Activated T-helper 1 cell treated with Interleukin-2 at 50 U/mL for 16 hours (primary cell): Measurements from ENCODE around the gene MMP25.
"Not testable (repeated sequence)": the region's sequence is repeated elsewhere in the genome, so short reads cannot be mapped to it uniquely, and the experiment has no call there.

ENCODE experiments used
- DNase-seq: peaks from one replicate; pipeline ENCODE4 v3.0.0-alpha.2; 2020; ENCODE audit warnings: low read depth

The MMP25 gene

GRCh38 chr16:3073448-3073847 lies 27.1 kb downstream of the MMP25 start:
- no peak for DNase-seq

GRCh38 chr16:3074860-3075522 lies 28.6 kb downstream of the MMP25 start:
- peak; percentile 78 for DNase-seq

DNA sequence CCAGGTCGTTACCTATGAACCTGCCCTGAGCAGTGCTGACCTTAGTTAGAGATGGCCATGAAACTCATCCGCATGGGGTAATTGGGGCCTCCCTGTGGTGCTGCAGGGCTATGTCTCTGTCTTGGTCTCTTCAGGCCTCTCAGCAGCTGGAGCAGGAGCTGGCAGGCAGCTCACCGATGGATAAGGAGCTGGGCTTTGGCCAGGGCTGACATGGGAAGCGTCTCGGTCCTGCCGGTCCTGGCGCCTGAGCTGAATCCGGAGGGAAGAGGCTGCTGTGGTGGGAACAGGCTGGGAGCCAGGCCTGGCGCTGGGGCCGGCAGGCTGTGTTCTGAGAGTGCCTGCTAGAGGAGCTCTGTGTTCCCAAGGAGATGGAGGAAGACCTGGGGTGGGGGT lies 29.2 kb downstream of the MMP25 start:
- no peak for DNase-seq

DNA sequence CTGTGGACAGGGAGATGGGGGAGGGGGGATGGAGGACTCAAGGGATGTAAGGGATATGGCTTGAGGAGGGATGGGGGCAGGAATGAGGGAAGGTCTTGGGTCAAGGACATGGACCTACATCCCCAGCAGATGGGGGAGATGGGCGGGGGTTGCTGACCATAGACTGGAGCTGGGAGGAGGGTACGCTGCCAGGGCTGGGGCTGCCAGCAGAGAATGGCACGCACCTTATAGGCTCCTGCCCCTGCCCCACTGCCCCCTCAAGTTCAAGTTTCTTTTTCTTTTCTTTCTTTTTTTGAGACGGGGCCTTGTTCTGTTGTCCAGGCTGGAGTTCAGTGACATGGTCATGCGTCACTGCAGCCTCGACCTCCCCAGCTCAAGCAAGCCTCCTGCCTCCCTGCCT lies 29.6 kb downstream of the MMP25 start:
- not testable (repeated sequence) for DNase-seq

- no peak for DNase-seq
These were observed 30.2 kb downstream of the MMP25 start for GRCh38 chr16:3076577-3076976.

DNA sequence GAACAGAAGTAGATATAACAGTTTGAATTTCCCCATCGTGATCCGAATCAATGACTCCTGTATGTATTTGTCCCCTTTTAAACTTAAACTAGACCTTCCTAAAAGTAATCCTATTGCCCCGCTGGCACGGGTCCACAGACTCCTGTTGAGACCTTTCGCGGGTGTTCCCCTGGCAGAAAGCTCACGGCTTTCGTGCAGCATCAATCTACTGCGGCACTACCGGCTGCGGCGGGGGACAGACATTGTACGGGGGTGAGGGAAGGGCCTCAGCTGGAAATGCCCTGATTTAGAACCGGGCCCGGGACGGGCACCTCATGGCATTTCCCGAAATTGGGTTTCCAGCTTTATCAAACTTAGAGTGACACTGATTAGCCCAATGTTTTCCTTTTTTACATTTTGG lies 33.7 kb downstream of the MMP25 start:
- DNase-seq: no peak

DNA sequence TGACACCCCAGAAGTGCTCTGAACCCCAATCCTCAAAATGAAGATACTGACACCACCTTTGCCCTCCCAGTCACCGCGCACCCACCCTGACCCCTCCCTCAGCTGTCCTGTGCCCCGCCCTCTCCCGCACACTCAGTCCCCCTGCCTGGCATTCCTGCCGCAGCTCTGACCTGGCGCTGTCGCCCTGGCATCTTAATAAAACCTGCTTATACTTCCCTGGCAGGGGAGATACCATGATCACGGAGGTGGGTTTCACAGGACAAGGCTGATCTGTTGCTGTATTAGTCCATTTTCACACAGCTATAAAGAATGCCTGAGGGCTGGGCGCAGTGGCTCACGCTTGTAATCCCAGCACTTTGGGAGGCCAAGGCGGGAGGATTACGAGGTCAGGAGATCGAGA lies 35.6 kb downstream of the MMP25 start:
- DNase-seq: not testable (repeated sequence)

- not testable (repeated sequence) for DNase-seq
These were observed 37.0 kb downstream of the MMP25 start for GRCh38 chr16:3083408-3083807.

DNA sequence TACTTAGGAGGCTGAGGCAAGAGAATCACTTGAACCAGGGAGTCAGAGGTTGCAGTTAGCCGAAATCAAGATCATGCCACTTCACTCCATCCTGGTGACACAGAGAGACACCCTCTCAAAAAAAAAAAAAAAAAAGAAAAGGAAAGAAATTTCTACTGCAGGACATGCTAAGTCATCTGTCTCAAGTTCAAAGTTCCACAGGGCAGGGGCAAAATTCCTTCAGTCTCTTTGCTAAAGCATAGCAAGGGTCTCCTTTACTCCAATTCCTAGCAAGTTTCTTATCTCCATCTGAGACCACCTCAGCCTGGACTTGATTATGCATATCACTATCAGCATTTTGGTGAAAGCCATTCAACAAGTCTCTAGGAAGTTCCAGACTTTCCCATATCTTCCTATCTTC lies 38.1 kb downstream of the MMP25 start:
- DNase-seq: no peak

DNA sequence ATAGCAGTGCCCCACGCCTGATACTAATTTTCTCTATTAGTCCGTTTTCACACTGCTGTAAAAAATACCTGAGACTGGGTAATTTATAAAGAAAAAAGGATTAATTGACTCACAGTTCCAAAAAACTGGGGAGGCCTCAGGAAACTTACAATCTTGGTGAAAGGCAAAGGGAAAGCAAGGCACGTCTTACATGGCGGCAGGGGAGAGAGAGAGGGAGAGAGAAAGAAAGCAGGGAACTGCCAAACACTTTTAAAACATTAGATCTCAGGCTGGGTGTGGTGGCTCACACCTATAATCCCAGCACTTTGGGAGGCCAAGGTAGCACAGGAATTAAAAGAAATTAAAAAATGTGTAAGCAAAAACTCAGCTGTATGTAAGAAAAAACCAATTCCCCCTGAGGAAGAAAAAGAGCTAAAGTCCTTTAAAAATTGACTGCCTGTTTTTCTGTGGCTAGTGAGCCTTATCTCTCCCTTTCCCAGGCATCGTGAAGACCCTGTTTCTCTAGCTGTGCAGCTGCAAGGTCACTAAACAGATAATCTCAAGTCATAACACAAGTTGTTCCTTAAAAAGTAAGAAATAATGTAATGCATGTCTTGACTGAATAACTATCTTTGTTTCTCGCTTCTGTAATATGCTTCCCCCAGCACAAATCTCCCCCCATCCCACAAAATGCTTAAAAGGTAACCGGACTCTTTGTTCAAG lies 38.8 kb downstream of the MMP25 start:
- DNase-seq: no peak

DNA sequence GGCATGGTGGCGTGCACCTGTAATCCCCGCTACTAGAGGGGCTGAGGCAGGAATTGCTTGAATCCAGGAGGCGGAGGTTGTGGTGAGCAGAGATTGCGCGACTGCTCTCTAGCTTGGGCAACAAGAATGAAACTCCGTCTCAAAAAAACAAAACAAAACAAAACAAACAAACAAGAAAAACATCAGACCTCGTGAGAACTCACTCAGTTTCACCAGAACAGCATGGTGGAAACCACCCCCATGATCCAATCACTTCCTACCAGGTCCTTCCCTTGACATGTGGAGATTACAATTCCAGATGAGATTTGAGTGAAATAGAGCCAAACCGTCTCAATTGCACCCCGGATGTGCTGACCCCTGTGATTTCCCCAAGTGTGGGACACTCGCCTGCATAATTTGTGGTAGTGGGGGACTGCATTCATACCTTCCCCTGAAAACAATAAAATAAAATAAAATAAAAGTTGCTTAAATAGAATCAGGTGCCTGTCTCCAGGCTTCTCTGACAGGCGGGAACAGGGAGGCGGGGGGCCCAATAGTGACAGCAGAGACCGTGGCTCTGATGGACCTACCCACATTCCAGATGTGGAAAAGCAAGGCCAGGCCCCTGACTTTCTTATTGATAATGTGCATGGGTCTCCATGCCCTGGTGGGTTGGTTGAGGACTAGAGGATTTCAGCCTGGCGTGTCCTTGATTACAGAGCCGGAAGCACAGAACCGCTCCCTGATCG lies 39.7 kb downstream of the MMP25 start:
- DNase-seq: no peak

GRCh38 chr16:3086596-3087242 lies 40.4 kb downstream of the MMP25 start:
- no peak for DNase-seq

DNA sequence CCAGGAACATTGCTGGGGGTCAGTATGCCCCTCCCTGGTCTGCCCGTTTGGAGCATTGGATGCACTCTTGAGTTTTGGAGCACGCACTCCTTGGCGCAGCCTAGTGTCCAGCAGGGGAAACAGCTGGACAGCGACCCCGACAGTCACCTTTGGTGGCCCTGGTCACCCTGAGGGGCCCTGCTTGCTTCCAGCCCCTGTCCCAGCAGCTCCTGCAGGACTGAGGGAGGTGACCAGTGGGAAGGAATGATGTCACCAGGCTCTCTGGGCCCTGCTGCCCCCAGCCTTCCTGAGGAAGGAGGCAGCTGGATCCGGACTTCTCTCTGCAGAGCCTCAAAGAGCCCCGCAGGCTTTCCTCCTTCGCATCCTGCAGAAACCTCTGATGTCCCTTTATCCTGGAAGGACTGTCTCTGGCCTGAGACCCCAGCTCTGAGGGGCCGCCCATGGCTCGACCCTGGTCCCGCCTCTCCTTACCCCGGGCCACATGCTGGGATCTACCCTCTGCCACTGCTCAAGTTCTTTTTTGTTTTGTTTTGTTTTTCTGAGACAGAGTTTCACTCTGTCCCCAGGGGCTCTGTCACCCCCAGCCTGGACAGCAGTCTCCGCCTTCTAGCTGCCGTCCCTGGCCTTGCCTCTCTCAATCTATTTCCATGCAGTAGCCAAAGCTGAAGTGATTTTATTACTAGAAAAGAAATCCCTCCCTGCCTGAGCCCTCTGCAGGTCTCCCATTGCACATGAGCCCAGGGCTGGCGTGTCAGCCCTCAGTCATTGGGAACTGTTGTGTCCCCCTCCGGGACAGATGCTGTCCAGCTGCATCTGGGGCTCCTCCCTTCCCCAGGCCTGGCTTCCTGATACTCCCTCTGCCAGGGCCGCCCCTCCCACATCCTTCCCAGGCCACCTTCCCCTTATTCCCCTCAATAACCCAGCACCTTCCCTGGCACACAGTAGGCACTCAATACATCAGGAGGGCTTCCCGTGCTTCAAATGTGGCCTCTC lies 41.2 kb downstream of the MMP25 start:
- no peak for DNase-seq

GRCh38 chr16:3088450-3088849 lies 42.1 kb downstream of the MMP25 start:
- DNase-seq: no peak

GRCh38 chr16:3088925-3089716 lies 42.8 kb downstream of the MMP25 start:
- DNase-seq: no peak

- no peak for DNase-seq
These were observed 43.6 kb downstream of the MMP25 start for GRCh38 chr16:3089717-3090592.

DNA sequence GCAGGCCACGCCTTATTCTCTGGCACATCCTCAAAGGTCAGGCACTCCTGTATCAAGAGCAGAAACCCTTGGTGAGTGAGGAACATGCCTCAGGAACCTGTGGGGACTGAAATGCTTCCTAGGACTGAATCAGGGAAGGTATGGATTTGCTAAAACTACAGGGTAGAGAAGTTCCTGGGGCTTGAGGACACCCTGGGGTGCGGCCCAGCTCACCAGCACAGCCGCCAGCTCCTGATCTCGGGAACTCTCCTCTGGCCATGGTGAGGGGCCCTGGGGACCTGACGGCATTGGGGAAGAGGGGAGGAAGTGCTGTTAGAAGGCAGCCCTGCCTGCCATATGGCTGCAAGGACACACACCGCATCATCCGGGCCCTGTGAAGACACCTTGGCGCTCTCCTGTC lies 45.2 kb downstream of the MMP25 start:
- no peak for DNase-seq

- no peak for DNase-seq
These were observed 46.2 kb downstream of the MMP25 start for GRCh38 chr16:3092501-3092941.

DNA sequence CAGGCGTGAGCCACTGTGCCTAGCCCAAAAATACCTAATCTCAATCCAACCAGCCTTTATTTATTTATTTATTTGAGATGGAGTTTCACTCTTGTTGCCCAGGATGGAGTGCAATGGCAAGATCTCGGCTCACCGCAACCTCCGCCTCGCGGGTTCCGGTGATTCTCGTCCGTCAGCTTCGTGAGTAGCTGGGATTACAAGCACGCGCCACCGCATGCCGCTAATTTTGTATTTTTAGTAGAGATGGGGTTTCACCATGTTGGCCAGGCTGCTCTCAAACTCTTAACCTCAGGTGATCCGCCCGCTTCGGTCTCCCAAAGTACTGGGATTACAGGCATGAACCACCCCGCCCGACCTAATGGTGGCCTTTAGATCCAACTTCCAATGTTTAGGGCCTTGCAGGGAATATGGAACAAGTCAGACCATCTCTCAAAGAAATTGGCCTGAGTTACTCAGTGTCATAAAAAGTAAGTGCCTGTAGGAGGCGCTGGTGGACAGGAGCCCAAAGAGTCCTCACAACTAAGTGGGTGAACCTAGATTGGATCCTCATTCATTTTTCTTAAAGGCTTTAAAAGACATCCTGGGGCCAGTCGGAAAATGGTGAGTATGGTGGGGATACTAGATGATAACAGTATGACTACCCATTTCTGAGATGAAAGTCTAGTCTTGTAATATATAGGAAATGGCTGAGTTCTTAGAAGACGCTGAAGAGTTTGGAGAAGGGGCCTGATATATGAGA lies 48.1 kb downstream of the MMP25 start:
- DNase-seq: no peak
